Liver (tissue), 3 donors: ENCODE data around the gene GALR2.

ENCODE experiments used
- CTCF ChIP-seq: fragments of 150-350 bp; IDR thresholded peaks from 2 replicates; pipeline ENCODE4 v1.5.1; 2017; ENCODE audit warnings: improper control_type of control experiment, low read depth, low read length; ENCODE audit not compliant: missing input control
- FOXA1 ChIP-seq: IDR thresholded peaks from 2 replicates; pipeline ENCODE4 v1.6.1; 2016; ENCODE audit warnings: antibody characterized with exemption
- JUND ChIP-seq, 2 donors: IDR thresholded peaks; 2 replicates each; pipeline ENCODE4 v1.6.1; 2016; ENCODE audit warnings: antibody characterized with exemption in 2 of 2
- MAX ChIP-seq: IDR thresholded peaks from 2 replicates; pipeline ENCODE4 v1.6.1; 2016; ENCODE audit warnings: antibody characterized with exemption
- RAD21 ChIP-seq, 2 donors: IDR thresholded peaks; 2 replicates each; pipeline ENCODE4 v1.6.1; 2016; ENCODE audit warnings: antibody characterized with exemption in 2 of 2, mild to moderate bottlenecking in 2 of 2
- TAF1 ChIP-seq: conservative IDR thresholded peaks from 2 replicates; pipeline ENCODE4 v1.6.1; 2016; ENCODE audit warnings: antibody characterized with exemption, mild to moderate bottlenecking
- YY1 ChIP-seq: IDR thresholded peaks from 2 replicates; pipeline ENCODE4 v1.6.1; 2016; ENCODE audit warnings: antibody characterized with exemption, mild to moderate bottlenecking
- donor health status: healthy.
- donor health status: healthy.

GRCh38 chr17:76090517-76091129 lies 16.0 kb downstream of the GALR2 start:
- TF ChIP-seq CTCF: no peak
- TF ChIP-seq FOXA1: no peak
- TF ChIP-seq RAD21 (IDR thresholded peaks at IDR 0.05): no peak
- no peak for TF ChIP-seq YY1
- no peak for TF ChIP-seq JUND (IDR thresholded peaks at IDR 0.05)
- TF ChIP-seq TAF1: no peak
- TF ChIP-seq MAX: no peak
